HPDE6-E6E7 (cell line): ENCODE results near the gene PSPC1.
"Not testable (repeated sequence)": the region's sequence is repeated elsewhere in the genome, so short reads cannot be mapped to it uniquely, and the experiment has no call there.

Experiments used
- DNase-seq: peaks from one replicate; pipeline ENCODE4 v3.0.0; 2011; ENCODE audit warnings: missing footprints; ENCODE audit errors: extremely low spot score

The PSPC1 gene

GRCh38 chr13:19782727-19783682, at the start of gene PSPC1:
Gene PSPC1, minus strand, starts transcription at chr13:19782945. Its CDS starts 188 bp downstream, at chr13:19782757.
- peak; percentile 75 for DNase-seq

- no peak for DNase-seq
Observed at GRCh38 chr13:19822673-19823072, 39.9 kb upstream of the PSPC1 start.

- DNase-seq = no peak
Observed at GRCh38 chr13:19818223-19818842, 35.6 kb upstream of the PSPC1 start.

DNA sequence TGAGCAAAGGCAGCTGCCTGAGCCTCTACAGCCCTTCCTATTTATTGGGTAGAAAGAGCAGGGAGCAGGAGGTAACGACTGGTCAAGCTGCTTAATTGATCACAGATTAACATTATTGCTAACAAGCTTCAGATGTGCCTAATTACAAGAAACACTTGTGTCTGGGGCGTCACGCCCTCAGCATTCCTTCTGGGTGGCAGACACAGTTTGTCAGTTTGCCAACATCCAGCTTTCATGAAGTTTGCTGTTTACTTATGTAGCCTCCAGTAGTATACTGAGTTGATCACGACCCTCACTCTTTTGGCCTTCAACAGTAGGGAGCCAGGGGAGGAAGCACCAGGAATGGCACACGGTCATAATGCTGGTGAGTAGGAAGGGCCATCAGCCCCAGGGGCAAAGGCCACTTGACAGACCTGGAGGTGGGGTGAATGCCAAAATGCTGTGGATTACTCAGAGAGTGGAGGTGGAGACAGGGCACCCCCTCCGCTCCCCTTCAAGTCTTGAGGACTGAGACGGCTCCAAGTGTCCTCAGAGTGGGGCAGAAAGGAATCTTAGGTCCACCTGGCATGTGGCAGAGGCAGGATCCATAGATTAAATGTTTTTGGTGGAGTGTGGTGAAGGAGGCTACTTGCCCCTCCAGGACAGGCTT, 34.9 kb upstream of the PSPC1 start:
- no peak for DNase-seq

- DNase-seq = no peak
Observed at GRCh38 chr13:19817106-19817505, 34.4 kb upstream of the PSPC1 start.

- not testable (repeated sequence) for DNase-seq
Observed at GRCh38 chr13:19815842-19816241, 33.1 kb upstream of the PSPC1 start.

- no peak for DNase-seq
Observed at GRCh38 chr13:19810996-19811881, 28.5 kb upstream of the PSPC1 start.

- no peak for DNase-seq
Observed at GRCh38 chr13:19810151-19810550, 27.4 kb upstream of the PSPC1 start.

- DNase-seq = no peak
Observed at GRCh38 chr13:19805765-19806164, 23.0 kb upstream of the PSPC1 start.

GRCh38 chr13:19795956-19796355, 13.2 kb upstream of the PSPC1 start:
- DNase-seq = no peak

- DNase-seq = peak; percentile 31
Observed at GRCh38 chr13:19794631-19795030, 11.9 kb upstream of the PSPC1 start.

GRCh38 chr13:19791953-19792537, 9.3 kb upstream of the PSPC1 start:
- no peak for DNase-seq

- no peak for DNase-seq
Observed at GRCh38 chr13:19782049-19782726, 557 bp downstream of the PSPC1 start.

DNA sequence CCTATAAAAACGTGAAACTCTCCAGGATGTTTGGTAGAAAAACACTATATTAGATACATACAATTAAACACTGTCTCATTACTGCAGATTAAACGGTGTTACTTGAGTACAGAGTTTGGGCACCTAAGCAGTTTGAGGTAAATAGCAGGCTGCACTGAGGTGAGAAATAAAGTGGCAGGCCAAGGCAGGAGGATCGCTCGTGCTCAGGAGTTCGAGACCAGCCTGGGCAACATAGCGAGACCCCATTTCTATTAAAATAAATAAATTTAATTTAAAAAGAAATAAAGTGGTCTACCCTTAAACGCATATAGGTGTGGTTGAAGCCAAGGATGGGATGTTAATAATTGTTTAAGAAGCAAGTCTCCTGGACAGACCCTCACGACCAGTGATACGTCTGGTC, 1.2 kb downstream of the PSPC1 start:
- no peak for DNase-seq

DNA sequence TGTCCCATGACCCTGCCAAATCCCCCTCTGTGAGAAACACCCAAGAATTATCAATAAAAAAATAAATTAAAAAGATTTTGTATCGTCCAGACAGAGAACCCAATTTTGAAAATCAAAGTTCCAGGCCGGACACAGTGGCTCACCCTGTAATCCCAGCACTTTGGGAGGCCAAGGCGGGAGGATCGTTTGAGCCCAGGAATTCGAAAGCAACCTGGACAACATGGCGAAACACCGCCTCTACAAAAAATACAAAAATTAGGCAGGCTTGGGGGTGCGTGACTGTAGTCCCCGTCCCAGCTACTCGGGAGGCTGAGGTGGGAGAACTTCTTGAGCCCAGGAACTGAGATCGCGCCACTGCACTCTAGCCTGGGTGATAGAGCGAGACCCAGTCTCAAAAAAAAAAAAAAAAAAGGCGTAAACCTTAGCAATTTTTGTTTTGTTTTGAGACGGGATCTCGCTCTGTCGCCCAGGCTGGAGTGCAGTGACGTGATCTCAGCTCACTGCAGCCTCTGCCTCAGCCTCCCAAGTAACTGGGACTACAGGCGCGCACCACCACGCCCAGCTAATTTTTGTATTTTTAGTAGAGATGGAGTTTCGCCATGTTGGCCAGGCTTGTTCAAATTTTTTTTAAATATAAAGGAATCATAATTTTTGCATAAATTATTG, 1.9 kb downstream of the PSPC1 start:
- not testable (repeated sequence) for DNase-seq

DNA sequence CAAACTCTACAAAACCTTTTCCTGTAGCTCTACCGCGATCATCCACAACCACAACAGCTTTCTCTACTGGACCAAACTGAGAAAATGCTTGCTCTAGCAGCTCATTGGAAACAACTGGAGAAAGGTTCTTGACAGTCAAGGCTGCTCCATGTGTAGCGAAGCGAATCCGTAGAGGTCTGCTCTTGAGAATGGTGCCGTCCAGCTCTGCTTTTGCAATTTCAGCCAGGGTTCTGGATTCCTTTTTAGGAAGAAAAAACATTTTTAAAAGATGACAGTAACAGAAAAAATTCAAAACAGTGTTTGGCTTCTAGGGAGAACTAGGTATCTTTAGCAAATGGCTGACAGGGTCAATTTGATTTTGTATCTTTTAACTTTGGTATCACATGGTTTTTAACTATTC, 10.4 kb downstream of the PSPC1 start:
- DNase-seq = no peak

DNA sequence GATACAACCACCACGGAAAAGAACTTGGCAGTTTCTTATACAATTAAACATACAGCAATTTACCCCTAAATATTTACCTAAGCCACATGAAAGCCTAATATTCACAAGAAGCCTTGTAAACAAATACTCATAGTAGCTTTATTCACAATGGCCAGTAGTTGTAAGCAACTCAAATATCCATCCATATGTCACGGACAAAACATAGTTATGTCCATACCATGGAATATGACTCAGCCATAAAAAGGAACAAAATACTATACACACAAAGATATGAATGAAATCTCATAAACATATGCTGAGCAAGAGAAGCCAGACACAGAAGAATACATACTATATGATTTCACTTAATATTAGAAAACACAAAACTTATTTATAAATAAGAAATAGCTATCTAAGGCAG, 12.9 kb downstream of the PSPC1 start:
- DNase-seq = no peak

DNA sequence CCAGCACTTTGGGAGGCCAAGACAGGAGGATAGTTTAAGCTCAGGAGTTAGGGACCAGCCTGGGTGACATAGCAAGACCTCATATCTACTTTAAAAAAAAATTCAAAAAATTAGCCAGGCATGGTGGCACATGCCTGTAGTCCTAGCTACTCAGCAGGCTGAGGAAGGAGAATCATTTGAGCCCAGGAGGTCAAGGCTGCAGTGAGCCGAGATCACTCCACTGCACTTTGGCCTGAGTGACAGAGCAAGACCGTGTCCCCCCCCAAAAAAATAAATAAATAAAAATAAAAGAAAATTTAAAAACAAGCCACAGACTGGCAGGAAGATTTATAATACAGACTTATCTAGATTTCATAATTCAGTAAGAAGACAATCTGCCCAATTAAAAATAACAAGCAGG, 14.8 kb downstream of the PSPC1 start:
- no peak for DNase-seq

GRCh38 chr13:19766591-19766990, 16.2 kb downstream of the PSPC1 start:
- DNase-seq = no peak

- DNase-seq = no peak
Observed at GRCh38 chr13:19764237-19764636, 18.5 kb downstream of the PSPC1 start.
